HepG2 (cell line): Measurements from ENCODE around the gene STXBP4.

ENCODE experiments used
- CEBPG ChIP-seq: IDR thresholded peaks from 2 replicates; pipeline ENCODE4 v1.6.1; 2016
- CSRNP2 ChIP-seq: sonication (generic); formaldehyde crosslinking; conservative IDR thresholded peaks from 2 replicates; pipeline ENCODE4 v1.8.0; 2022; ENCODE audit warnings: low read depth, missing genetic modification reagents
- EP300 ChIP-seq, 3 experiments: sonication (generic) in 1 of 3; formaldehyde crosslinking in 1 of 3; IDR thresholded peaks; 2 replicates each; pipeline versions ENCODE4 v1.5.1 to v1.6.1; 2011 to 2020; ENCODE audit warnings: low read depth in 2 of 3, low read length in 2 of 3, borderline replicate concordance in 1 of 3, improper control_type of control experiment in 1 of 3, mild to moderate bottlenecking in 1 of 3, missing genetic modification reagents in 1 of 3, moderate library complexity in 1 of 3
- HDAC2 ChIP-seq: sonication (generic); formaldehyde crosslinking; IDR thresholded peaks from 2 replicates; pipeline ENCODE4 v1.4.0; 2020; ENCODE audit warnings: missing genetic modification reagents
- ISX ChIP-seq: sonication (generic); formaldehyde crosslinking; conservative IDR thresholded peaks from 2 replicates; pipeline ENCODE4 v1.5.0; 2020; ENCODE audit warnings: missing genetic modification reagents
- MAFK ChIP-seq, 2 experiments: IDR thresholded peaks in 1 of 2; conservative IDR thresholded peaks in 1 of 2; 2 replicates each; pipeline ENCODE4 v1.6.1; 2011; ENCODE audit warnings: improper control_type of control experiment in 2 of 2, low read length in 2 of 2
- MXI1 ChIP-seq: IDR thresholded peaks from 3 replicates; pipeline ENCODE4 v1.6.1; 2012; ENCODE audit warnings: low read depth, low read length, inconsistent platforms, borderline replicate concordance
- RELA ChIP-seq: sonication (generic); formaldehyde crosslinking; IDR thresholded peaks from 2 replicates; pipeline ENCODE4 v1.4.0; 2020; ENCODE audit warnings: missing genetic modification reagents
- SKI ChIP-seq: fragments of 450-650 bp; IDR thresholded peaks from one replicate; pipeline ENCODE4 v1.6.1; 2018; ENCODE audit warnings: mild to moderate bottlenecking; ENCODE audit not compliant: partially characterized antibody
- SRY ChIP-seq: sonication (generic); formaldehyde crosslinking; IDR thresholded peaks from 2 replicates; pipeline ENCODE4 v1.8.0; 2022; ENCODE audit warnings: mild to moderate bottlenecking, missing genetic modification reagents
- ZNF329 ChIP-seq: sonication (generic); formaldehyde crosslinking; IDR thresholded peaks from 2 replicates; pipeline ENCODE4 v1.9.0; 2021; ENCODE audit warnings: low read depth, mild to moderate bottlenecking, missing genetic modification reagents
- ZNF747 ChIP-seq: sonication (generic); formaldehyde crosslinking; IDR thresholded peaks from 2 replicates; pipeline ENCODE4 v1.8.1; 2023; ENCODE audit warnings: missing genetic modification reagents, mild to moderate bottlenecking, borderline replicate concordance
- TF ChIP-seq, protein P1 (sequence below), 2 experiments: IDR thresholded peaks; 2 replicates each; pipeline ENCODE4 v1.6.1; 2011 to 2012; ENCODE audit warnings: low read length in 2 of 2, borderline replicate concordance in 1 of 2, low read depth in 1 of 2, mild to moderate bottlenecking in 1 of 2, moderate library complexity in 1 of 2

DNA sequence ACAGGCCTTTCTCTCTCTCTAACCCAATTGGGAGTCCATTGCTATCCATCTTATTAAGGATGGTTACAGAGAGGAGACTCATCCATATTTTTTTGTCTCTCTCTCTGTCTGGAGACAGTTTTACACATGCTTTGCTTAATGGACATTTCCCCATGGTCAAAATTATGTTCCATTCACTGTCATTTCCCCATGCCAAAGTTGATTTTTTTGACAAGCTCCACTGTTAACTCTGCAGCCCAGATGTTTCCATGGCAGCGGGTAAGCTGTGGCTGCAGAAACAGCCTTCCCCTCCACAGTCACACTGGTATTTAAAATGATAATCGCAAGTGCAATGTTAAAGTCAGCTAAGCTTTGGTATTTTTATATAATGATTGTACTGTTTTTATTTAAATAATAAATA lies 232.3 kb downstream of the STXBP4 start:
- TF ChIP-seq EP300 (IDR thresholded peaks at IDR 0.05; ENCODE audit: low read depth in 2 of 2, low read length in 2 of 2): no peak
- no peak for TF ChIP-seq EP300 (CRISPR knock-in tag; IDR thresholded peaks at IDR 0.05; ENCODE audit: borderline replicate concordance)
- TF ChIP-seq CEBPG: no peak
- TF ChIP-seq MAFK (conservative IDR thresholded peaks at IDR 0.05 in 1 of 2, IDR thresholded peaks at IDR 0.05 in 1 of 2; ENCODE audit: low read length in 2 of 2): no peak
- no peak for TF ChIP-seq ISX (CRISPR knock-in tag)
- no peak for TF ChIP-seq SKI
- TF ChIP-seq ZNF329: no peak
- TF ChIP-seq ZNF747 (CRISPR knock-in tag): no peak
- TF ChIP-seq SRY (CRISPR knock-in tag): no peak
- TF ChIP-seq, protein P1, sequence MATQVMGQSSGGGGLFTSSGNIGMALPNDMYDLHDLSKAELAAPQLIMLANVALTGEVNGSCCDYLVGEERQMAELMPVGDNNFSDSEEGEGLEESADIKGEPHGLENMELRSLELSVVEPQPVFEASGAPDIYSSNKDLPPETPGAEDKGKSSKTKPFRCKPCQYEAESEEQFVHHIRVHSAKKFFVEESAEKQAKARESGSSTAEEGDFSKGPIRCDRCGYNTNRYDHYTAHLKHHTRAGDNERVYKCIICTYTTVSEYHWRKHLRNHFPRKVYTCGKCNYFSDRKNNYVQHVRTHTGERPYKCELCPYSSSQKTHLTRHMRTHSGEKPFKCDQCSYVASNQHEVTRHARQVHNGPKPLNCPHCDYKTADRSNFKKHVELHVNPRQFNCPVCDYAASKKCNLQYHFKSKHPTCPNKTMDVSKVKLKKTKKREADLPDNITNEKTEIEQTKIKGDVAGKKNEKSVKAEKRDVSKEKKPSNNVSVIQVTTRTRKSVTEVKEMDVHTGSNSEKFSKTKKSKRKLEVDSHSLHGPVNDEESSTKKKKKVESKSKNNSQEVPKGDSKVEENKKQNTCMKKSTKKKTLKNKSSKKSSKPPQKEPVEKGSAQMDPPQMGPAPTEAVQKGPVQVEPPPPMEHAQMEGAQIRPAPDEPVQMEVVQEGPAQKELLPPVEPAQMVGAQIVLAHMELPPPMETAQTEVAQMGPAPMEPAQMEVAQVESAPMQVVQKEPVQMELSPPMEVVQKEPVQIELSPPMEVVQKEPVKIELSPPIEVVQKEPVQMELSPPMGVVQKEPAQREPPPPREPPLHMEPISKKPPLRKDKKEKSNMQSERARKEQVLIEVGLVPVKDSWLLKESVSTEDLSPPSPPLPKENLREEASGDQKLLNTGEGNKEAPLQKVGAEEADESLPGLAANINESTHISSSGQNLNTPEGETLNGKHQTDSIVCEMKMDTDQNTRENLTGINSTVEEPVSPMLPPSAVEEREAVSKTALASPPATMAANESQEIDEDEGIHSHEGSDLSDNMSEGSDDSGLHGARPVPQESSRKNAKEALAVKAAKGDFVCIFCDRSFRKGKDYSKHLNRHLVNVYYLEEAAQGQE (IDR thresholded peaks at IDR 0.05; ENCODE audit: borderline replicate concordance in 1 of 2, low read depth in 1 of 2, low read length in 2 of 2): no peak
- TF ChIP-seq RELA: no peak
- no peak for TF ChIP-seq HDAC2 (CRISPR knock-in tag)
- no peak for TF ChIP-seq CSRNP2
- TF ChIP-seq MXI1: no peak
